Stimulated activated CD8-positive, alpha-beta memory T cell treated with anti-CD3 and anti-CD28 coated beads, Interleukin-4, amount 100 ng/mL, for 24 hours (primary cell): ENCODE measurements around the gene JAKMIP1.

Source experiments
- DNase-seq: peaks from one replicate; pipeline ENCODE4 v3.0.0-alpha.2; 2020; ENCODE audit warnings: low read depth

The JAKMIP1 gene

GRCh38 chr4:6201580-6202091 is 1.3 kb upstream of the JAKMIP1 start:
- DNase-seq = no peak

- no peak for DNase-seq
Observed at GRCh38 chr4:6200922-6201362, 593 bp upstream of the JAKMIP1 start.

- peak; percentile 24 for DNase-seq
Observed at GRCh38 chr4:6199422-6199921, 877 bp downstream of the JAKMIP1 start.

GRCh38 chr4:6198768-6199421 is 1.5 kb downstream of the JAKMIP1 start:
- peak; percentile 24 for DNase-seq

GRCh38 chr4:6198278-6198677 is 2.1 kb downstream of the JAKMIP1 start:
- peak; percentile 66 for DNase-seq

GRCh38 chr4:6197433-6198174 is 2.7 kb downstream of the JAKMIP1 start:
- DNase-seq = no peak

- DNase-seq = no peak
Observed at GRCh38 chr4:6196871-6197270, 3.5 kb downstream of the JAKMIP1 start.

- no peak for DNase-seq
Observed at GRCh38 chr4:6196324-6196723, 4.0 kb downstream of the JAKMIP1 start.

GRCh38 chr4:6195602-6196319 is 4.6 kb downstream of the JAKMIP1 start:
- DNase-seq = no peak

GRCh38 chr4:6194458-6195195 is 5.7 kb downstream of the JAKMIP1 start:
- no peak for DNase-seq

- DNase-seq = no peak
Observed at GRCh38 chr4:6193399-6193798, 7.0 kb downstream of the JAKMIP1 start.

- no peak for DNase-seq
Observed at GRCh38 chr4:6192245-6192644, 8.1 kb downstream of the JAKMIP1 start.

GRCh38 chr4:6191448-6192130 is 8.8 kb downstream of the JAKMIP1 start:
- no peak for DNase-seq

- DNase-seq = no peak
Observed at GRCh38 chr4:6190486-6190885, 9.9 kb downstream of the JAKMIP1 start.

- no peak for DNase-seq
Observed at GRCh38 chr4:6189511-6189910, 10.8 kb downstream of the JAKMIP1 start.

- no peak for DNase-seq
Observed at GRCh38 chr4:6188687-6189305, 11.6 kb downstream of the JAKMIP1 start.

GRCh38 chr4:6184169-6184568 is 16.2 kb downstream of the JAKMIP1 start:
- no peak for DNase-seq

- no peak for DNase-seq
Observed at GRCh38 chr4:6183740-6184139, 16.6 kb downstream of the JAKMIP1 start.

- no peak for DNase-seq
Observed at GRCh38 chr4:6182376-6183280, 17.7 kb downstream of the JAKMIP1 start.
